Liver (tissue), 9 donors: ENCODE data around the gene TJP1. TPM values are rescaled to one million over a fixed set of nuclear protein-coding genes. Genes with fewer than 3 reads are reported as not detected.

Source experiments
- DNase-seq: peaks from one replicate; pipeline ENCODE4 v3.0.0-alpha.2; 2017; ENCODE audit warnings: low spot score
- H3K27ac ChIP-seq, 2 donors: one replicate each; pipeline ENCODE4 v1.7.0; 2013; ENCODE audit warnings: inconsistent platforms in 2 of 2, low read length in 2 of 2, control low read depth in 1 of 2, low read depth in 1 of 2, mild to moderate bottlenecking in 1 of 2
- H3K27me3 ChIP-seq, 4 donors: one replicate each; pipeline versions ENCODE4 v1.6.1 to v1.7.0; 2013; ENCODE audit warnings: low read length in 3 of 4, inconsistent platforms in 1 of 4, mild to moderate bottlenecking in 1 of 4, moderate library complexity in 1 of 4; ENCODE audit not compliant: control insufficient read depth in 4 of 4, insufficient read depth in 4 of 4
- H3K36me3 ChIP-seq, 4 donors: one replicate each; pipeline versions ENCODE4 v1.6.1 to v1.7.0; 2013; ENCODE audit warnings: low read length in 3 of 4, mild to moderate bottlenecking in 3 of 4, low read depth in 1 of 4, moderate library complexity in 1 of 4; ENCODE audit not compliant: control insufficient read depth in 4 of 4, insufficient read depth in 3 of 4
- H3K4me1 ChIP-seq, 4 donors: one replicate each; pipeline versions ENCODE4 v1.6.1 to v1.7.0; 2013; ENCODE audit warnings: low read length in 3 of 4, mild to moderate bottlenecking in 3 of 4, moderate library complexity in 1 of 4; ENCODE audit not compliant: control insufficient read depth in 4 of 4, insufficient read depth in 4 of 4
- H3K4me3 ChIP-seq, 3 donors: one replicate each; pipeline versions ENCODE4 v1.6.1 to v1.7.0; 2013; ENCODE audit warnings: low read length in 3 of 3, control low read depth in 1 of 3, low read depth in 1 of 3, mild to moderate bottlenecking in 1 of 3
- H3K9ac ChIP-seq, 2 donors: one replicate each; pipeline ENCODE4 v1.7.0; 2013; ENCODE audit warnings: low read length in 2 of 2, mild to moderate bottlenecking in 2 of 2, moderate library complexity in 2 of 2, control low read depth in 1 of 2, low read depth in 1 of 2
- H3K9me3 ChIP-seq, 4 donors: one replicate each; pipeline versions ENCODE4 v1.6.1 to v1.7.0; 2013; ENCODE audit warnings: low read length in 3 of 4; ENCODE audit not compliant: control insufficient read depth in 4 of 4
- EGR1 ChIP-seq, 2 donors: IDR thresholded peaks; 2 replicates each; pipeline ENCODE4 v1.6.1; 2016 to 2018; ENCODE audit warnings: antibody characterized with exemption in 2 of 2, low read depth in 2 of 2
- FOXA1 ChIP-seq: IDR thresholded peaks from 2 replicates; pipeline ENCODE4 v1.6.1; 2016; ENCODE audit warnings: antibody characterized with exemption
- FOXA2 ChIP-seq: IDR thresholded peaks from 2 replicates; pipeline ENCODE4 v1.6.1; 2016; ENCODE audit warnings: antibody characterized with exemption
- GABPA ChIP-seq, 2 donors: IDR thresholded peaks in 1 of 2; conservative IDR thresholded peaks in 1 of 2; 2 replicates each; pipeline ENCODE4 v1.6.1; 2016; ENCODE audit warnings: antibody characterized with exemption in 2 of 2, mild to moderate bottlenecking in 1 of 2, moderate library complexity in 1 of 2
- HNF4A ChIP-seq, 2 donors: conservative IDR thresholded peaks; 2 replicates each; pipeline ENCODE4 v1.6.1; 2016; ENCODE audit warnings: antibody characterized with exemption in 2 of 2, mild to moderate bottlenecking in 2 of 2
- HNF4G ChIP-seq: IDR thresholded peaks from 2 replicates; pipeline ENCODE4 v1.6.1; 2016; ENCODE audit warnings: antibody characterized with exemption
- JUND ChIP-seq, 2 donors: IDR thresholded peaks; 2 replicates each; pipeline ENCODE4 v1.6.1; 2016; ENCODE audit warnings: antibody characterized with exemption in 2 of 2
- NR2F2 ChIP-seq: IDR thresholded peaks from 2 replicates; pipeline ENCODE4 v1.6.1; 2016; ENCODE audit warnings: antibody characterized with exemption
- RAD21 ChIP-seq, 2 donors: IDR thresholded peaks; 2 replicates each; pipeline ENCODE4 v1.6.1; 2016; ENCODE audit warnings: antibody characterized with exemption in 2 of 2, mild to moderate bottlenecking in 2 of 2
- RXRA ChIP-seq, 2 donors: IDR thresholded peaks; 2 replicates each; pipeline ENCODE4 v1.6.1; 2017 to 2018; ENCODE audit warnings: antibody characterized with exemption in 2 of 2, mild to moderate bottlenecking in 1 of 2
- SP1 ChIP-seq: IDR thresholded peaks from 2 replicates; pipeline ENCODE4 v1.6.1; 2018; ENCODE audit warnings: antibody characterized with exemption, mild to moderate bottlenecking
- TAF1 ChIP-seq: conservative IDR thresholded peaks from 2 replicates; pipeline ENCODE4 v1.6.1; 2016; ENCODE audit warnings: antibody characterized with exemption, mild to moderate bottlenecking
- YY1 ChIP-seq: IDR thresholded peaks from 2 replicates; pipeline ENCODE4 v1.6.1; 2016; ENCODE audit warnings: antibody characterized with exemption, mild to moderate bottlenecking
- WGBS: extraction: QIAGEN DNeasy Blood & Tissue Kit; methylation state at CpG from one replicate; pipeline ENCODE4 v1.1.7; 2013; 5-methylcytosine and 5-hydroxymethylcytosine counted together
- polyA plus RNA-seq, 2 donors: library from polyadenylated mRNA; stranded (reverse) in 1 of 2; unstranded in 1 of 2; fragments of 200-250 nt in 1 of 2; fragments of >200 nt in 1 of 2; fragmentation: Nextera tagmentation in 1 of 2; extraction: Ambion mirVana in 1 of 2; gene quantifications; one replicate each; pipeline versions ENCODE4 v1.2.1 to v1.2.3, GENCODE V29; 2013 to 2015
- total RNA-seq, 2 donors: library from RNA; depleted of rRNA; stranded (reverse); fragments of >200 nt; gene quantifications; one replicate each; pipeline ENCODE4 v1.2.3, GENCODE V29; 2014
- TF ChIP-seq, protein P1 (sequence below): IDR thresholded peaks from 2 replicates; pipeline ENCODE4 v1.6.1; 2016; ENCODE audit warnings: antibody characterized with exemption
- TF ChIP-seq, protein P2 (sequence below): IDR thresholded peaks from 2 replicates; pipeline ENCODE4 v1.6.1; 2016; ENCODE audit warnings: antibody characterized with exemption, mild to moderate bottlenecking
- TF ChIP-seq, protein P3 (sequence below): IDR thresholded peaks from 2 replicates; pipeline ENCODE4 v1.6.1; 2016; ENCODE audit warnings: antibody characterized with exemption
- TF ChIP-seq, protein P4 (sequence below): fragments of 150-350 bp; IDR thresholded peaks from 2 replicates; pipeline ENCODE4 v1.5.1; 2017; ENCODE audit warnings: improper control_type of control experiment, low read depth, low read length; ENCODE audit not compliant: missing input control
- donor health status: healthy.
- donor health status: healthy.
- donor health status: healthy.
- donor health status: healthy.
- donor health status: healthy.

TJP1 gene
- total and polyA plus RNA-seq, 4 donors: 12.6 to 40.4 (median 16.9) TPM

DNA sequence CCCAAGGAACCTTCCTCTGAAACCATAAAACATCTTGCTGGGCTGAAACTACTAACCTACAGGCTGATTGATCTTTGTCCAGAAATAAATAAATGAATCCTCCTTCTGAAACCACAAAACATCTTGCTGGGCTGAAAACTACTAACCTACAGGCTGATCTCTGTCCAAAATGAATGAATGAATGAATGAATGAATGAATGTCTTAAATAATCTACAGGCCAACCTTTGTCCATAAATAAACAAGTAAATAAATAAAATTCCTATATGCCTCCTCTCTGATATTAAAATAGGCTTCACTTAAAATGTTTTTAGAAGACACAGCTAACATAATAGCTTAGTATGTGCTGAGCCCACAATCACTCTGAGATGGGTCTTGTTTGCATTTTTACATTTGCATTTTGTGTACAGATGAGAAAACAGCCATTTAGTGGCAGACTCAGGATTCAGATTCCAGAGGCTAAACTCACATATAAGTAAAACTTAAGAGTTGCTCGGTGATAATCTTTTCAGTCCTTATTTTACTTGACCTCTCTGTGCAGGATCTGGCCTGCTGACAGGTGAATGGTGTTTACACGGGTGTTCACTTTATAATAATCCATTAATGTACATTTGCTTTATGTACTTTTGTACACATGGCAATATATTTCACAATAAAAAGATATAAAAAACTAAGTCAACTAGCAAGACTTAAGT is 10.4 kb downstream of the TJP1 start:
- Histone ChIP-seq H3K9me3 (no peaks in the 10 kb centered on the region), H3K36me3 (no peaks in the 10 kb centered on the region), H3K27me3 (no peaks in the 10 kb centered on the region), H3K4me1 (peaks cover 4 to 42% (median 24%) of the 10 kb centered on the region in 4 donors), H3K9ac (no peak overlapping the region), H3K27ac (no peak overlapping the region), H3K4me3 (no peak overlapping the region)
- WGBS: 73% methylated on average over 2 of the region's 2 CpGs
- TF ChIP-seq RAD21 (IDR thresholded peaks at IDR 0.05) (no peak), TAF1 (no peak), FOXA1 (no peak), EGR1 (IDR thresholded peaks at IDR 0.05; ENCODE audit: low read depth in 2 of 2) (no peak), JUND (IDR thresholded peaks at IDR 0.05) (no peak), HNF4A (conservative IDR thresholded peaks at IDR 0.05) (no peak), NR2F2 (no peak), GABPA (IDR thresholded peaks at IDR 0.05 in 1 of 2, conservative IDR thresholded peaks at IDR 0.05 in 1 of 2) (no peak), YY1 (no peak), HNF4G (no peak), RXRA (IDR thresholded peaks at IDR 0.05) (no peak), FOXA2 (no peak)
- TF ChIP-seq, protein P1, sequence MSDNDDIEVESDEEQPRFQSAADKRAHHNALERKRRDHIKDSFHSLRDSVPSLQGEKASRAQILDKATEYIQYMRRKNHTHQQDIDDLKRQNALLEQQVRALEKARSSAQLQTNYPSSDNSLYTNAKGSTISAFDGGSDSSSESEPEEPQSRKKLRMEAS: no peak
- TF ChIP-seq, protein P2, sequence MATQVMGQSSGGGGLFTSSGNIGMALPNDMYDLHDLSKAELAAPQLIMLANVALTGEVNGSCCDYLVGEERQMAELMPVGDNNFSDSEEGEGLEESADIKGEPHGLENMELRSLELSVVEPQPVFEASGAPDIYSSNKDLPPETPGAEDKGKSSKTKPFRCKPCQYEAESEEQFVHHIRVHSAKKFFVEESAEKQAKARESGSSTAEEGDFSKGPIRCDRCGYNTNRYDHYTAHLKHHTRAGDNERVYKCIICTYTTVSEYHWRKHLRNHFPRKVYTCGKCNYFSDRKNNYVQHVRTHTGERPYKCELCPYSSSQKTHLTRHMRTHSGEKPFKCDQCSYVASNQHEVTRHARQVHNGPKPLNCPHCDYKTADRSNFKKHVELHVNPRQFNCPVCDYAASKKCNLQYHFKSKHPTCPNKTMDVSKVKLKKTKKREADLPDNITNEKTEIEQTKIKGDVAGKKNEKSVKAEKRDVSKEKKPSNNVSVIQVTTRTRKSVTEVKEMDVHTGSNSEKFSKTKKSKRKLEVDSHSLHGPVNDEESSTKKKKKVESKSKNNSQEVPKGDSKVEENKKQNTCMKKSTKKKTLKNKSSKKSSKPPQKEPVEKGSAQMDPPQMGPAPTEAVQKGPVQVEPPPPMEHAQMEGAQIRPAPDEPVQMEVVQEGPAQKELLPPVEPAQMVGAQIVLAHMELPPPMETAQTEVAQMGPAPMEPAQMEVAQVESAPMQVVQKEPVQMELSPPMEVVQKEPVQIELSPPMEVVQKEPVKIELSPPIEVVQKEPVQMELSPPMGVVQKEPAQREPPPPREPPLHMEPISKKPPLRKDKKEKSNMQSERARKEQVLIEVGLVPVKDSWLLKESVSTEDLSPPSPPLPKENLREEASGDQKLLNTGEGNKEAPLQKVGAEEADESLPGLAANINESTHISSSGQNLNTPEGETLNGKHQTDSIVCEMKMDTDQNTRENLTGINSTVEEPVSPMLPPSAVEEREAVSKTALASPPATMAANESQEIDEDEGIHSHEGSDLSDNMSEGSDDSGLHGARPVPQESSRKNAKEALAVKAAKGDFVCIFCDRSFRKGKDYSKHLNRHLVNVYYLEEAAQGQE: no peak
- TF ChIP-seq, protein P3, sequence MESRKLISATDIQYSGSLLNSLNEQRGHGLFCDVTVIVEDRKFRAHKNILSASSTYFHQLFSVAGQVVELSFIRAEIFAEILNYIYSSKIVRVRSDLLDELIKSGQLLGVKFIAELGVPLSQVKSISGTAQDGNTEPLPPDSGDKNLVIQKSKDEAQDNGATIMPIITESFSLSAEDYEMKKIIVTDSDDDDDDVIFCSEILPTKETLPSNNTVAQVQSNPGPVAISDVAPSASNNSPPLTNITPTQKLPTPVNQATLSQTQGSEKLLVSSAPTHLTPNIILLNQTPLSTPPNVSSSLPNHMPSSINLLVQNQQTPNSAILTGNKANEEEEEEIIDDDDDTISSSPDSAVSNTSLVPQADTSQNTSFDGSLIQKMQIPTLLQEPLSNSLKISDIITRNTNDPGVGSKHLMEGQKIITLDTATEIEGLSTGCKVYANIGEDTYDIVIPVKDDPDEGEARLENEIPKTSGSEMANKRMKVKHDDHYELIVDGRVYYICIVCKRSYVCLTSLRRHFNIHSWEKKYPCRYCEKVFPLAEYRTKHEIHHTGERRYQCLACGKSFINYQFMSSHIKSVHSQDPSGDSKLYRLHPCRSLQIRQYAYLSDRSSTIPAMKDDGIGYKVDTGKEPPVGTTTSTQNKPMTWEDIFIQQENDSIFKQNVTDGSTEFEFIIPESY: no peak
- TF ChIP-seq, protein P4, sequence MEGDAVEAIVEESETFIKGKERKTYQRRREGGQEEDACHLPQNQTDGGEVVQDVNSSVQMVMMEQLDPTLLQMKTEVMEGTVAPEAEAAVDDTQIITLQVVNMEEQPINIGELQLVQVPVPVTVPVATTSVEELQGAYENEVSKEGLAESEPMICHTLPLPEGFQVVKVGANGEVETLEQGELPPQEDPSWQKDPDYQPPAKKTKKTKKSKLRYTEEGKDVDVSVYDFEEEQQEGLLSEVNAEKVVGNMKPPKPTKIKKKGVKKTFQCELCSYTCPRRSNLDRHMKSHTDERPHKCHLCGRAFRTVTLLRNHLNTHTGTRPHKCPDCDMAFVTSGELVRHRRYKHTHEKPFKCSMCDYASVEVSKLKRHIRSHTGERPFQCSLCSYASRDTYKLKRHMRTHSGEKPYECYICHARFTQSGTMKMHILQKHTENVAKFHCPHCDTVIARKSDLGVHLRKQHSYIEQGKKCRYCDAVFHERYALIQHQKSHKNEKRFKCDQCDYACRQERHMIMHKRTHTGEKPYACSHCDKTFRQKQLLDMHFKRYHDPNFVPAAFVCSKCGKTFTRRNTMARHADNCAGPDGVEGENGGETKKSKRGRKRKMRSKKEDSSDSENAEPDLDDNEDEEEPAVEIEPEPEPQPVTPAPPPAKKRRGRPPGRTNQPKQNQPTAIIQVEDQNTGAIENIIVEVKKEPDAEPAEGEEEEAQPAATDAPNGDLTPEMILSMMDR: no peak
- no peak for DNase-seq

DNA sequence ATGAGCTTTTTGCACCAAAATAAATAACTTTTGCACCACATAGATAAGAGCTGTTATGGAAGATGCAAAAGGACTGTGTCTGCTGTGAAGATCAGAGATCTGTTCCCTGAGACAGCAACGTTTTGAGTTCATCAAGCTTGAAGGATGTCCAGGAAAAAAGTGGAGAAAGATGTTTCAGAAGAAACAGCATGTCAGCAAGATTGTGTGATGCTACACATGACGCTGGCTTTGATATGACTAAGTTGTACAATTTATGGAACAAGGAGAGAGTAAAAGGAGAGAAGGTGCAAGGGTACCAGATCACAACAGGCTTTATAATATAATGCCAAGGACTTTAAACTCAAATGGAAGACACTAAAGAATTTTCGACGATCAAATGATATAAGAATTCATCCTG is 16.6 kb downstream of the TJP1 start:
- Histone ChIP-seq H3K4me1 (peaks cover 4 to 24% (median 15%) of the 10 kb centered on the region in 4 donors), H3K27me3 (no peaks in the 10 kb centered on the region), H3K4me3 (no peak overlapping the region), H3K27ac (no peak overlapping the region), H3K9ac (no peak overlapping the region), H3K36me3 (no peaks in the 10 kb centered on the region), H3K9me3 (no peaks in the 10 kb centered on the region)
- WGBS: 81% methylated on average over 4 of the region's 4 CpGs
- DNase-seq: no peak
- TF ChIP-seq FOXA1: no peak
- TF ChIP-seq GABPA (IDR thresholded peaks at IDR 0.05 in 1 of 2, conservative IDR thresholded peaks at IDR 0.05 in 1 of 2): no peak
- TF ChIP-seq, protein P4: no peak
- TF ChIP-seq, protein P2: no peak
- TF ChIP-seq SP1: no peak
- TF ChIP-seq, protein P1: no peak
- TF ChIP-seq RAD21 (IDR thresholded peaks at IDR 0.05): no peak
- TF ChIP-seq HNF4G: no peak
